K562 (cell line): Measurements from ENCODE around the gene TMEM131L. TPM values are rescaled to one million over a fixed set of nuclear protein-coding genes. Genes with fewer than 3 reads are reported as not detected.

Experiments
- ATAC-seq: fragments of 200-7000 bp; cut with Tn5 transposase; 3 replicates; pipeline ENCODE4 v1.9.1; 2020; ENCODE audit warnings: moderate library complexity
- BruUV-seq: library from RNA; stranded (reverse); fragments of 400-500 nt; replicated peaks from 2 replicates; lab custom pipeline; 2021; lab: Mats Ljungman, UMichigan
- CTCF ChIA-PET: fragments of 300-600 bp; formaldehyde crosslinking; extraction: SDS; loops from one replicate; lab custom pipeline; 2021; ENCODE audit warnings: low intra/inter-chr PET ratio; lab: Yijun Ruan, JAX
- POLR2A ChIA-PET: fragments of 300-600, 350-650 bp; sonication (Branson Sonifier 250); formaldehyde crosslinking; extraction: SDS; loops from one replicate; lab custom pipeline; 2021; ENCODE audit warnings: antibody characterized with exemption, inconsistent platforms; lab: Yijun Ruan, JAX
- DNase-seq, 4 experiments: peaks; one replicate each; pipeline versions ENCODE4 v3.0.0 to v3.0.0-alpha.2; 2011 to 2018; ENCODE audit warnings: low spot score in 3 of 4, mixed read lengths in 3 of 4; ENCODE audit errors: extremely low read depth in 1 of 4
- FAIRE-seq: peaks from 2 replicates; lab custom pipeline; 2011; peaks lifted over from hg19 to GRCh38; lab: Jason Lieb, UNC
- H2AFZ ChIP-seq: 2 replicates; pipeline ENCODE4 v1.6.0; 2011; ENCODE audit warnings: low read depth, low read length, control low read depth, inconsistent platforms
- H3K27ac ChIP-seq: fragments of 200-600 bp; 3 replicates; pipeline ENCODE4 v1.8.0; 2011; ENCODE audit warnings: low read depth, mild to moderate bottlenecking, control low read depth, inconsistent platforms, low read length, moderate library complexity, mixed read lengths; ENCODE audit errors: extremely low read depth
- H3K27me3 ChIP-seq, 2 experiments: fragments of 300-600 bp in 1 of 2; 2 replicates in 1 of 2; 3 replicates in 1 of 2; pipeline versions ENCODE4 v1.6.0 to v1.8.0; 2011; ENCODE audit warnings: inconsistent platforms in 2 of 2, low read length in 2 of 2, mild to moderate bottlenecking in 1 of 2, mixed read lengths in 1 of 2, moderate library complexity in 1 of 2; ENCODE audit not compliant: control insufficient read depth in 2 of 2, insufficient read depth in 2 of 2
- H3K36me3 ChIP-seq: fragments of 300-600 bp; 3 replicates; pipeline ENCODE4 v1.8.0; 2011; ENCODE audit warnings: mild to moderate bottlenecking, low read length, inconsistent platforms; ENCODE audit not compliant: control insufficient read depth, insufficient read depth
- H3K4me1 ChIP-seq, 2 experiments: fragments of 200-600 bp in 1 of 2; replicated peaks in 1 of 2; 2 replicates in 1 of 2; 3 replicates in 1 of 2; pipeline versions ENCODE4 v1.5.1 to v1.8.0; 2011; ENCODE audit warnings: inconsistent platforms in 2 of 2, low read length in 2 of 2, mild to moderate bottlenecking in 1 of 2, mixed read lengths in 1 of 2, moderate library complexity in 1 of 2; ENCODE audit not compliant: control insufficient read depth in 2 of 2, insufficient read depth in 2 of 2
- H3K4me2 ChIP-seq: 2 replicates; pipeline ENCODE4 v1.6.1; 2011; ENCODE audit warnings: low read length, control low read depth, inconsistent platforms, mixed read lengths; ENCODE audit not compliant: insufficient read depth
- H3K4me3 ChIP-seq: fragments of 200-600 bp; sonication (generic), shearing (Covaris generic); 2 replicates; pipeline ENCODE4 v1.5.1; 2016; ENCODE audit warnings: control low read depth, inconsistent platforms
- H3K79me2 ChIP-seq: fragments of 200-600 bp; 3 replicates; pipeline ENCODE4 v1.8.0; 2011; ENCODE audit warnings: low read length, inconsistent platforms; ENCODE audit not compliant: control insufficient read depth, insufficient read depth
- H3K9ac ChIP-seq, 2 experiments: 2 replicates each; pipeline versions ENCODE4 v1.6.0 to v1.6.1; 2011; ENCODE audit warnings: low read depth in 2 of 2, low read length in 2 of 2, control low read depth in 1 of 2, inconsistent platforms in 1 of 2, mild to moderate bottlenecking in 1 of 2, mixed read lengths in 1 of 2; ENCODE audit not compliant: insufficient read depth in 1 of 2
- H3K9me1 ChIP-seq: one replicate; pipeline ENCODE4 v1.6.0; 2011; ENCODE audit warnings: inconsistent platforms, mild to moderate bottlenecking, low read length, moderate library complexity; ENCODE audit not compliant: control insufficient read depth, insufficient read depth
- H3K9me3 ChIP-seq: replicated peaks from 2 replicates; pipeline ENCODE4 v1.5.1; 2011; ENCODE audit warnings: low read depth, low read length, inconsistent platforms; ENCODE audit not compliant: control insufficient read depth, insufficient read depth
- H4K20me1 ChIP-seq: replicated peaks from 2 replicates; pipeline ENCODE4 v1.6.1; 2011; ENCODE audit warnings: low read length, inconsistent platforms, mixed read lengths; ENCODE audit not compliant: control insufficient read depth, insufficient read depth
- CBX3 ChIP-seq, 2 experiments: IDR thresholded peaks; 1 replicate in 1 of 2; 2 replicates in 1 of 2; pipeline ENCODE4 v1.6.1; 2012; ENCODE audit warnings: inconsistent platforms in 2 of 2, low read length in 2 of 2, borderline replicate concordance in 1 of 2, control low read depth in 1 of 2
- CBX8 ChIP-seq: fragments of 200-600 bp; sonication (generic); IDR thresholded peaks from 2 replicates; pipeline ENCODE4 v1.6.1; 2012; ENCODE audit warnings: borderline replicate concordance, mixed run types, low read depth, mild to moderate bottlenecking, moderate library complexity, mixed read lengths, low read length, control low read depth, inconsistent platforms; ENCODE audit not compliant: poor library complexity, severe bottlenecking; ENCODE audit errors: extremely low read depth
- DDX20 ChIP-seq: fragments of 450-650 bp; IDR thresholded peaks from 2 replicates; pipeline ENCODE4 v1.6.1; 2016; ENCODE audit warnings: missing genetic modification characterization, low read depth, mild to moderate bottlenecking, missing compliant biosample characterization, moderate library complexity
- ESRRB ChIP-seq: fragments of 250-450 bp; sonication (Bioruptor Pico); IDR thresholded peaks from 2 replicates; pipeline ENCODE4 v1.5.0; 2020; ENCODE audit warnings: mild to moderate bottlenecking, moderate library complexity, borderline replicate concordance
- FOXM1 ChIP-seq, 2 experiments: fragments of 450-650 bp in 1 of 2; sonication (generic) in 1 of 2; formaldehyde crosslinking in 1 of 2; IDR thresholded peaks; 2 replicates each; pipeline versions ENCODE4 v1.6.1 to v1.9.0; 2017 to 2022; ENCODE audit warnings: low read depth in 2 of 2, mild to moderate bottlenecking in 2 of 2, missing genetic modification reagents in 1 of 2, moderate library complexity in 1 of 2
- HNRNPUL1 ChIP-seq: fragments of 200-400 bp; formaldehyde crosslinking; IDR thresholded peaks from 2 replicates; pipeline ENCODE4 v1.6.1; 2017; ENCODE audit warnings: low read length
- IFI16 ChIP-seq: fragments of 250-450 bp; sonication (Bioruptor Pico); IDR thresholded peaks from 2 replicates; pipeline ENCODE4 v2.1.2; 2022; ENCODE audit warnings: mild to moderate bottlenecking, inconsistent platforms
- MIER1 ChIP-seq: fragments of 450-650 bp; IDR thresholded peaks from 2 replicates; pipeline ENCODE4 v1.6.1; 2016; ENCODE audit warnings: antibody characterized with exemption, mild to moderate bottlenecking, low read depth
- MLLT1 ChIP-seq, 2 experiments: fragments of 450-650 bp; IDR thresholded peaks; 2 replicates each; pipeline ENCODE4 v1.6.1; 2016
- MTA1 ChIP-seq: fragments of 450-650 bp; IDR thresholded peaks from 2 replicates; pipeline ENCODE4 v1.6.1; 2017; ENCODE audit warnings: borderline replicate concordance
- NELFE ChIP-seq: IDR thresholded peaks from 2 replicates; pipeline ENCODE4 v1.6.1; 2011; ENCODE audit warnings: mild to moderate bottlenecking; ENCODE audit not compliant: insufficient read depth, insufficient read length
- PHF8 ChIP-seq: fragments of 200-600 bp; sonication (generic); IDR thresholded peaks from 2 replicates; pipeline ENCODE4 v1.6.1; 2012; ENCODE audit warnings: mixed run types, mild to moderate bottlenecking, inconsistent platforms, low read length, moderate library complexity, borderline replicate concordance
- RFX7 ChIP-seq: fragments of 250-450 bp; sonication (Bioruptor Pico); IDR thresholded peaks from 2 replicates; pipeline ENCODE4 v1.5.1; 2021; ENCODE audit warnings: mild to moderate bottlenecking
- ZC3H4 ChIP-seq: sonication (generic); formaldehyde crosslinking; IDR thresholded peaks from 2 replicates; pipeline ENCODE4 v1.9.0; 2021; ENCODE audit warnings: missing genetic modification reagents, borderline replicate concordance
- ZNF311 ChIP-seq: fragments of 250-450 bp; sonication (Bioruptor Pico); IDR thresholded peaks from 2 replicates; pipeline ENCODE4 v1.4.0; 2020; ENCODE audit warnings: mild to moderate bottlenecking, moderate library complexity
- ZNF780A ChIP-seq: fragments of 250-450 bp; sonication (Bioruptor Pico); IDR thresholded peaks from 2 replicates; pipeline ENCODE4 v1.5.0; 2021; ENCODE audit warnings: mild to moderate bottlenecking
- WGBS: fragments of 100-300 bp; shearing (Covaris generic); methylation state at CpG from one replicate; pipeline ENCODE4 v1.1.6; 2016; ENCODE audit warnings: low coverage, mixed read lengths; ENCODE audit not compliant: insufficient coverage; ENCODE audit errors: missing lambda C conversion rate; 5-methylcytosine and 5-hydroxymethylcytosine counted together
- in situ Hi-C: fragments of 300-500 bp; cut with MboI; formaldehyde crosslinking; loops from 4 replicates; pipeline ENCODE4 v1.15.0; 2018; ENCODE audit warnings: inconsistent platforms, mixed read lengths
- intact Hi-C: fragments of 100-400 bp; cut with micrococcal nuclease; formaldehyde crosslinking; loops from 2 replicates; pipeline ENCODE4 v1.14.2; 2022
- polyA plus RNA-seq, 8 experiments: library from polyadenylated mRNA; depleted of rRNA in 4 of 8; stranded (reverse) in 5 of 8; unstranded in 3 of 8; fragments of >200 nt; fragmentation: Nextera tagmentation in 2 of 8; fragmentation: Illumina TruSeq in 1 of 8; extraction: Ambion mirVana in 2 of 8; extraction: Trizol in 1 of 8; gene quantifications; 2 replicates each; pipeline versions ENCODE4 v1.2.1 to v1.2.3, GENCODE V29; 2011 to 2014; ENCODE audit warnings: inconsistent platforms in 1 of 8, missing spikeins in 1 of 8
- total RNA-seq, 7 experiments: library from RNA; depleted of rRNA in 6 of 7; stranded (reverse); fragments of >200 nt in 6 of 7; fragmentation: Illumina TruSeq in 2 of 7; extraction: Trizol in 2 of 7; gene quantifications; 2 replicates each; pipeline versions ENCODE4 v1.2.1 to v1.2.3, GENCODE V29; 2011 to 2021; ENCODE audit warnings: low replicate concordance in 1 of 7

Gene TMEM131L
- total and polyA plus RNA-seq, 9 of the 15 experiments (the other 6 are each of a cell fraction or from before 2014, with no cell fraction given), result 1.2 to 20.8 (median 12.9) TPM

GRCh38 chr4:153661908-153662307 is 195.7 kb downstream of the TMEM131L start:
- ATAC-seq, result no peak
- Histone ChIP-seq H3K9ac (no peak overlapping the region), H3K27ac (no peak overlapping the region), H3K79me2 (no peaks in the 10 kb centered on the region), H2AFZ (no peak overlapping the region), H3K9me1 (peaks cover 6% of the 10 kb centered on the region), H3K4me3 (no peak overlapping the region), H3K27me3 (peaks cover 0 to 13% of the 10 kb centered on the region in 2 experiments; a peak in 2 of 5 replicates), H3K9me3 (no peaks in the 10 kb centered on the region), H3K4me2 (no peak overlapping the region), H3K4me1 (no peaks in the 10 kb centered on the region), H3K36me3 (no peaks in the 10 kb centered on the region), H4K20me1 (no peaks in the 10 kb centered on the region)
- WGBS, result 0% methylated on average over 1 of the region's 1 CpG
- intact Hi-C loops, result no loop called here
- TF ChIP-seq ZNF780A (CRISPR knock-in tag) (no peak), FOXM1 (IDR thresholded peaks at IDR 0.05; ENCODE audit: low read depth) (no peak), FOXM1 (CRISPR knock-in tag; IDR thresholded peaks at IDR 0.05; ENCODE audit: low read depth) (no peak), HNRNPUL1 (no peak), ZC3H4 (no peak), DDX20 (tag) (no peak), MLLT1 (IDR thresholded peaks at IDR 0.05) (no peak), RFX7 (CRISPR knock-in tag) (no peak), MTA1 (no peak), CBX3 (IDR thresholded peaks at IDR 0.05; ENCODE audit: borderline replicate concordance in 1 of 2, low read length in 2 of 2) (no peak), NELFE (no peak), ZNF311 (CRISPR knock-in tag) (no peak), PHF8 (no peak), ESRRB (CRISPR knock-in tag) (no peak), IFI16 (CRISPR knock-in tag) (no peak), MIER1 (no peak), CBX8 (no peak)
- ChIA-PET CTCF (no interaction called here), POLR2A (no interaction called here)
- BruUV-seq, result no TSS peak
- in situ Hi-C loops, result no loop called here
- no peak for FAIRE-seq
- DNase-seq, result no peak
